Ureter (tissue), 1 donor: ENCODE results near the gene INHBE. TPM values are rescaled to one million over a fixed set of nuclear protein-coding genes. Genes with fewer than 3 reads are reported as not detected.

ENCODE experiments used
- DNase-seq: peaks from one replicate; pipeline ENCODE4 v3.0.0-alpha.2; 2020; ENCODE audit warnings: low spot score
- total RNA-seq: library from RNA; stranded (reverse); gene quantifications from one replicate; pipeline ENCODE4 v1.2.4, GENCODE V29; 2023
- donor health status: DM: yes; HTN: yes; CAD: no.

Gene INHBE
- total RNA-seq, 1 donor from 2014 or later = 0.23 TPM

DNA sequence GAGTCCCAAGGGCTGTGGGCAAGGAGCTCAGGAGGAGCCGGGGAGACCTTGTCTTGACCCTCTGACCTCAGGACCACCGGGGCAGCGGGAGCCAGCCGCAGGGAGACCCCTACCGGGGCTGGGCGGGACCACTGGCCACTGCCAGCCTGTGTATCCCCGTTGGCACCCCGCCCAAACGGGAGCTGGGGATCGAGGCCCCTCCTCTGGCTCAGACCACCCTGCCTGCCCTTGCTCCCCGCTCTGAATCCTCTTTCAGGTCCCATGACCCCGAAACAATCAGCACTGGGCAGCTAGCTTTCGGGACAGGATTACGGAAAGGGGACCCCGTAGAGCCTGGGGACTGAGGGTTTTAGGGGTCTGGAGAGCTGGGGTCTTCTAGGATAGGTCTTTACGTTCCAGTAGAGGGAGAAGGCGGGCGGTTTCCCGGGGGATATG, 5.8 kb downstream of the INHBE start:
- no peak for DNase-seq

DNA sequence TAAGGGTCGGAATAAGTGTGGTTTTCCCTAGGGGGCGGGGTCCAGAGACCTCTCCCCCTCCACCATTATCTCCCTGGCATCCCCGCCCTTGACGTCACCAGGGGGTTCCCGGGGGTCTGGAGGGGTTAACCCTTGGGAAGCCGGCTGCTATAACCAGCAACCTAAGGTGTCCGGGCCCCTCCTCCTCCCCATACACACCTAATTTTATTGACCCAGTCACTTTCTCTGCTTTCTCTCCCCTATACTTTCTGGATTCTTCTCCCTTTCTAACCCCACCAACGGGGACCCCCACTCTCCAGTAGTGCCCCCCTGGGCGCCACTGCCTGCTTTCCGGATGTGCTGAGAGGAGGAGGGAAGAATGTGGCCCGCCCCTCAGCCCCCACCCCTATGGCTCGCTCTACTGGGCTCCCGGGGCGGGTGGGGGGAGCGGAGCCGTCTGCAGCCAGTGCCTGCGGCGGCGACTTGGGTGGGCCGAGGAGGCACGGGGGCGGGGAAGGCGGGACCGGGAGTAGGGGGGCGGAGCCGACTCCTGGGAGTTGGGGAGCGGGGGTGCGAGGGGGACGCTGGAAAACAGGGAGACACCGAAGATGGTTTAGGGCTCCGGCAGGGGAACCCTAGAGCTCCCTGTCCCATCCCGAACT, 6.3 kb downstream of the INHBE start:
- DNase-seq = peak; percentile 73

DNA sequence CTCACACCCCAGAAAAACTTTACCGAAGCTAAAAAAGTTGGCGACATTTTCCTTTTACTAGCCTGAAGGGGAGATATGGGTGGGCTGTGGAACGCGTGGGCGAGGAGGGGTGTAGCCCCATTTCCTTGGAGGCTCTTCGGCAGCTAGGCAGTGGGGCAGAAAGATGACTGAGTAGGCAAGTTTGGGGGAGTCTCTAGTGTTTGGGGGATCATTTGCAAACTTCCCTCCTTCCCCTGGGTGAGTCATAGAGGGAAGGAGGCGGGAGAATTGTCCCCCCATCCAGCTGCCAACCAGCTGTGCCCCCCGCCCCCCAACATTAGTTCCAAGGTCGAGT, 6.8 kb downstream of the INHBE start:
- DNase-seq = no peak

DNA sequence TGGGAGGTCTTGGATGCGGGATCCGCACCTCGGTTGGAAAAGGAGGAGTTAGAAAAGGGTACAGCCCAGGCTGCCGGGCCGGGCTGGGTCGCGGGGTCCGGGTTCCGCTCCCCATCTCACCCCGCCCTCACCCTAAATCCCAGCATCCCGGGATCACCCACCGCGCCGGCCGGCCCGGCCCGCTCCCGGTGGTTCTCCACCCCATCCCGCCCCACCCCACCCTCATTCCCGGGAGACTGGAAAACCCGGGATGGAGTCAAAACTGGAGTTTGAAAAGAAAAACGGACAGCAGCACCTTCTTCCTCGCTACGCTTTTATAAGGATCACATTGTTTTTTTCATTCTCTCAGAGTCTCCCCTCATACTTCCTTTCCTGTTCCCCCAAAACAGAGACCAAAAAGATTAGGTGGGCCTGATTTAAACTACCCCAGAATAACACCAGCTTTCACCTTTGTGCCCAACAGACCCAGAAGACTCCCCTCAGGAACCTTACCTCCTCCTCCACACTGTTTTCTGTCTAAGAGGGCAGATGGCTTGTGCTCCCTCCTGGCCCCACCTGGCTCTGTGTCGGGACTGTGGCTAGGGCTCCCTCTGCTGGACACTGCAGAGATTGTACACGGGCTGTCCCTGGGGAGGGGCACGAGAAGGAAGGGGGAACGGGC, 7.3 kb downstream of the INHBE start:
- DNase-seq = peak; percentile 90

DNA sequence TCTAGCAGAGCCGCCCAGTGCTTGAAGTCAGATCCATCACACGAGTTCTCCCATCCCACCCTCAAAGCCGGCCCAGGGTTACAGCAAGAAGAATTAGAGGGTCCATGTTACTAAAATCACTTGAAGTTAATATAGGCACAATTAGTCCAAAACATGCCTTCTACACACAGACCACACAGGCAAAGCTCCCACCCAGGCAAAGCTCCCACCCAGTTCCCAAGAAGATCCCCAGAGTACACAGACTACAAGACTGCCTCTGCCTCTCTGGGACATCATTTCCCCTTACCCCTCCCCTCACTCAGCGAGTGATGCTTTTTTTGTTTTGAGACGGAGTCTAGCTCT, 7.8 kb downstream of the INHBE start:
- no peak for DNase-seq

DNA sequence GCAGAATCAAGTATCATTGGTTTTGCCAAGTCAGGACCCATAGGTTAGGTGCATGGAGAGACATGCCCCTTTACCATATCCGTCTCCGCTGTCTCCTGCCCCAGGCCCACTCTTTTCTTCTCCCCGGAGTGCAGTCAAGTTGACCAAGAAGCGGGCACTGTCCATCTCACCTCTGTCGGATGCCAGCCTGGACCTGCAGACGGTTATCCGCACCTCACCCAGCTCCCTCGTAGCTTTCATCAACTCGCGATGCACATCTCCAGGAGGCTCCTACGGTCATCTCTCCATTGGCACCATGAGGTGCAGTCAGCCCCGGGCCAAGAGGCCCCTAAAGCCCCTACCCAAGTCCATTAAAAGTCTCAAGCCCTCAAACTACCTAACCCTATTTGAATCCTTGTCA, 9.5 kb downstream of the INHBE start:
- DNase-seq = no peak

DNA sequence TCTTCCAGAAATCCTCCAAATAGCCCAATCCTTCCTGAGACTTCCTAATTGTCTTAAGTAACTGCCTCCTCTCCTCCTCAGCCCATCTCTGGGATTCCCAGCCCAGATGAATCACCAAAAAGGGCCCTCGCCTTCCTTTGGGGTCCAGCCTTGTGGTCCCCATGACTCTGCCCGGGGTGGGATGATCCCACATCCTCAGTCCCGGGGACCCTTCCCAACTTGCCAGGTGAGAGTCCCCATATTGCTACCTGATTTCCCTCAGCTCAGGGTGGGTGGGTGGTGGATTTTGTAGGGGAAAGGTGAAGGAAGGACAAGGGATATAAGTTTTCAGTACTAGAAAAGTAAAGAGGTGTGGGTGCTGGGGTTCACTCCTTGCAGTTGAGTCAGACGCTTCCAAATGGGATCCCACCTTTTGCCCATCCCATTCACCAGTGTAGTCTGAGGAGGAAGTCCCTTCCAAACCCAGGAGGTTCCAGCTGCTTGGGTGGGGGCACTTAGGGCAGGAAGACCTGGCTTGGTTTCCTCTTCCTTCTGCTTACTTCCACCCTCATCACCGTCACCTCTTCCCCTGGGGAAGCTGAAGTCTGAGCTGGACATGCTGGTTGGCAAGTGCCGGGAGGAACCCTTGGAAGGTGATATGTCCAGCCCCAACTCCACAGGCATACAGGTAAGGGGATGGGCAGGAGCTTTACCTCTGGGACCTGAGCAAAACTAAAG, 10.1 kb downstream of the INHBE start:
- DNase-seq = no peak

DNA sequence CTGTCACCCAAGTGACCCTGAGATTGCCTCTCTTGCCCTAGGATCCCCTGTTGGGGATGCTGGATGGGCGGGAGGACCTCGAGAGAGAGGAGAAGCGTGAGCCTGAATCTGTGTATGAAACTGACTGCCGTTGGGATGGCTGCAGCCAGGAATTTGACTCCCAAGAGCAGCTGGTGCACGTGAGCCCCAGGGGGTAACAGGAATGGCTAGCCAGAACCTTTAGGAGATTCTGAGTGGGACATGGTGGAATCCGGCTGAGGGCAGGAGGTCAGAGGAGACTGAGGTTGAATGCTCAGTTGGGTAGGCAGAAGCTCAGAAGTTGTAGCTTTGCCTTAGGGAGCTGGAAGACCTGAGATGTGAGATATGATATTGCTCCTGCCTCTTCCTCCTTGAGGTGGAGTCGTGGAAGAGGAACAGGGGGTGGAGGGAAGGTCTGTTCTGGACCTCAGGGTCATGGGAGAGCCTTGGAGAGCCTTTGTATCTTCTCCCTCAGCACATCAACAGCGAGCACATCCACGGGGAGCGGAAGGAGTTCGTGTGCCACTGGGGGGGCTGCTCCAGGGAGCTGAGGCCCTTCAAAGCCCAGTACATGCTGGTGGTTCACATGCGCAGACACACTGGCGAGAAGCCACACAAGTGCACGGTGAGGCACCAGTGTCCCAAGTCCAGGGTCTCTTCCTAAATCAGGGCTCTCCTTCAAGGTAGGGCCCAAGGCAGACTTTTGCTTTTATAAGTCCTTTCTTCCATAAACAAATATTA, 10.8 kb downstream of the INHBE start:
- DNase-seq = no peak

DNA sequence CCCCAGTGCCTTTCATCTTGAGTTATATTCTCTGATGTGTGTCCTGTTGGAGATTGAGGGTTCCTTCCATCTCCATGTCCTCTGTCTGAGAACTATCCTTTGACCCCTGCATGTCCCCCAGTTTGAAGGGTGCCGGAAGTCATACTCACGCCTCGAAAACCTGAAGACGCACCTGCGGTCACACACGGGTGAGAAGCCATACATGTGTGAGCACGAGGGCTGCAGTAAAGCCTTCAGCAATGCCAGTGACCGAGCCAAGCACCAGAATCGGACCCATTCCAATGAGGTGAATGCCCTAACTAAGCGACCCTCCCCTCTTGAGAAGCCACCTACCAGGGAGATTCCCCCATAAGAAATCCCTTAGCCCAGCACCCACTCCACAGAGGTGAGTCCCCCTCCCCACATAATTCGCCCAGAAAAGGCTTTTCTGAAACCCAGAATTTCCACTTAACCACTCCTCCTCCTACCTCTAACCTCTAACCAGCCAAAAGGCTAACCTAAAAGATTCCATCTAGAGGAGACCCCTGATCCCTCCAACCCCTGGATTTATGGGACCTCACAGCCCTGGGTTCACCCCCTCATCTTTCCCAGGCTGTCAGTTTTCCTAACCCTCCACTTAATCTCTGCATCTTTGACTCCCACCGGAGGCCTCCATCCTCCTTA, 12.2 kb downstream of the INHBE start:
- DNase-seq = no peak

DNA sequence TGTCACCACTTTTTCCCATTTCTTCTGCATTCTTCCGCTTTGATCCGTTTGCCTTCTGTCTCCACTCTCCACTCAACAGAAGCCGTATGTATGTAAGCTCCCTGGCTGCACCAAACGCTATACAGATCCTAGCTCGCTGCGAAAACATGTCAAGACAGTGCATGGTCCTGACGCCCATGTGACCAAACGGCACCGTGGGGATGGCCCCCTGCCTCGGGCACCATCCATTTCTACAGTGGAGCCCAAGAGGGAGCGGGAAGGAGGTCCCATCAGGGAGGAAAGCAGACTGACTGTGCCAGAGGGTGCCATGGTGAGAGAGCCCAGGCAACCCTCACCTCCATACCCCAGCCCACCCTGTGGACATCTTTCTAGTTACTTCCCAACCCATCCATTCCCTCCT, 12.8 kb downstream of the INHBE start:
- no peak for DNase-seq

DNA sequence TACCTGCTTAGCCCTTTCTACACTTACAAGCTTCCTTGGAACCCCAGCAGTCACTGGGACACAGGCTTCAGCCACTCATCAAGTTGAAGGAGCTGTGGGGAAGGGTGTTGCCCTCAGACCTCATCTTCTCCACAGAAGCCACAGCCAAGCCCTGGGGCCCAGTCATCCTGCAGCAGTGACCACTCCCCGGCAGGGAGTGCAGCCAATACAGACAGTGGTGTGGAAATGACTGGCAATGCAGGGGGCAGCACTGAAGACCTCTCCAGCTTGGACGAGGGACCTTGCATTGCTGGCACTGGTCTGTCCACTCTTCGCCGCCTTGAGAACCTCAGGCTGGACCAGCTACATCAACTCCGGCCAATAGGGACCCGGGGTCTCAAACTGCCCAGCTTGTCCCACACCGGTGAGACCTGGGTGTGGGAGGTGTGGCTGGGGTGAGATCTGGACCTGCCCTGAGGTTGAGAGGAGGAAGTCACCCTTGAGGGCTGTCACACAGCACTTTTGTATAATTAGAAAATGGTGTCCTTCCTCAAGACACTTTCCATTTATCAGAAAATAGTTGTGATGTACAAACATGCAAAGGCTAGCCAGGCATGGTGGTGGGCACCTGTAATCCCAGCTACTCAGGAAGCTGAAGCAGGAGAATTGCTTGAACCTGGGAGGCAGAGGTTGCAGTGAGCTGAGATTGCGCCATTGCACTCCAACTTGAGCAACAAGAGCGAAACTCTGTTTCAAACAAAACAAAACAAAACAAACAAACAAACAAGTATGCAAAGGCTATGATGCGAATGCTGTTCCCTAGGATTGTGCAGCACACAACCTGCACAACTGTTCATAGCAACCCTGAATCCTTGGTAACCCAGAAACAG, 14.4 kb downstream of the INHBE start:
- no peak for DNase-seq

DNA sequence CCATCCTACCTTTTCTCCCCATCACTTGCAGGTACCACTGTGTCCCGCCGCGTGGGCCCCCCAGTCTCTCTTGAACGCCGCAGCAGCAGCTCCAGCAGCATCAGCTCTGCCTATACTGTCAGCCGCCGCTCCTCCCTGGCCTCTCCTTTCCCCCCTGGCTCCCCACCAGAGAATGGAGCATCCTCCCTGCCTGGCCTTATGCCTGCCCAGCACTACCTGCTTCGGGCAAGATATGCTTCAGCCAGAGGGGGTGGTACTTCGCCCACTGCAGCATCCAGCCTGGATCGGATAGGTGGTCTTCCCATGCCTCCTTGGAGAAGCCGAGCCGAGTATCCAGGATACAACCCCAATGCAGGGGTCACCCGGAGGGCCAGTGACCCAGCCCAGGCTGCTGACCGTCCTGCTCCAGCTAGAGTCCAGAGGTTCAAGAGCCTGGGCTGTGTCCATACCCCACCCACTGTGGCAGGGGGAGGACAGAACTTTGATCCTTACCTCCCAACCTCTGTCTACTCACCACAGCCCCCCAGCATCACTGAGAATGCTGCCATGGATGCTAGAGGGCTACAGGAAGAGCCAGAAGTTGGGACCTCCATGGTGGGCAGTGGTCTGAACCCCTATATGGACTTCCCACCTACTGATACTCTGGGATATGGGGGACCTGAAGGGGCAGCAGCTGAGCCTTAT, 15.3 kb downstream of the INHBE start:
- no peak for DNase-seq

DNA sequence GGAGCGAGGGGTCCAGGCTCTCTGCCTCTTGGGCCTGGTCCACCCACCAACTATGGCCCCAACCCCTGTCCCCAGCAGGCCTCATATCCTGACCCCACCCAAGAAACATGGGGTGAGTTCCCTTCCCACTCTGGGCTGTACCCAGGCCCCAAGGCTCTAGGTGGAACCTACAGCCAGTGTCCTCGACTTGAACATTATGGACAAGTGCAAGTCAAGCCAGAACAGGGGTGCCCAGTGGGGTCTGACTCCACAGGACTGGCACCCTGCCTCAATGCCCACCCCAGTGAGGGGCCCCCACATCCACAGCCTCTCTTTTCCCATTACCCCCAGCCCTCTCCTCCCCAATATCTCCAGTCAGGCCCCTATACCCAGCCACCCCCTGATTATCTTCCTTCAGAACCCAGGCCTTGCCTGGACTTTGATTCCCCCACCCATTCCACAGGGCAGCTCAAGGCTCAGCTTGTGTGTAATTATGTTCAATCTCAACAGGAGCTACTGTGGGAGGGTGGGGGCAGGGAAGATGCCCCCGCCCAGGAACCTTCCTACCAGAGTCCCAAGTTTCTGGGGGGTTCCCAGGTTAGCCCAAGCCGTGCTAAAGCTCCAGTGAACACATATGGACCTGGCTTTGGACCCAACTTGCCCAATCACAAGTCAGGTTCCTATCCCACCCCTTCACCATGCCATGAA, 16.0 kb downstream of the INHBE start:
- no peak for DNase-seq

DNA sequence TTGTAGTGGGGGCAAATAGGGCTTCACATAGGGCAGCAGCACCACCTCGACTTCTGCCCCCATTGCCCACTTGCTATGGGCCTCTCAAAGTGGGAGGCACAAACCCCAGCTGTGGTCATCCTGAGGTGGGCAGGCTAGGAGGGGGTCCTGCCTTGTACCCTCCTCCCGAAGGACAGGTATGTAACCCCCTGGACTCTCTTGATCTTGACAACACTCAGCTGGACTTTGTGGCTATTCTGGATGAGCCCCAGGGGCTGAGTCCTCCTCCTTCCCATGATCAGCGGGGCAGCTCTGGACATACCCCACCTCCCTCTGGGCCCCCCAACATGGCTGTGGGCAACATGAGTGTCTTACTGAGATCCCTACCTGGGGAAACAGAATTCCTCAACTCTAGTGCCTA, 16.6 kb downstream of the INHBE start:
- DNase-seq = no peak

DNA sequence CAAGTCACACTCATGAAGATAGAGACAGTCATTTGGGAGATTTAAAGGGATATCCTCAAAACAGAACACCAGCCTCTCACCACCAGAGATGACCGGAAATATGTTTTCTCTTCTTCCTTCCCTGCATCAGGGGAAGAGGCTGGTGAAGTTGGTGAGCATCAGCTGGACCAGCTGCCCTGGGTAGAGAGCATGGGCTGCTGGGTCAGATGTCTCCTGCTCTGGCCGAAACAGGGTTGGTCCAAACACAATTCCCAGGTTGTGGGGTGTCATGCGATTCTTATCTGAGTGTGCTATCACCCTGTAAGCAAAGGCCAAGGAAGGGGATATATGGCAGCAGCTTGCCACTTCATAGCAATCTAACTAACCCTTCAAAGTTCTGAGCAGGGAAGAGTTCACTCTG, 17.3 kb downstream of the INHBE start:
- no peak for DNase-seq

DNA sequence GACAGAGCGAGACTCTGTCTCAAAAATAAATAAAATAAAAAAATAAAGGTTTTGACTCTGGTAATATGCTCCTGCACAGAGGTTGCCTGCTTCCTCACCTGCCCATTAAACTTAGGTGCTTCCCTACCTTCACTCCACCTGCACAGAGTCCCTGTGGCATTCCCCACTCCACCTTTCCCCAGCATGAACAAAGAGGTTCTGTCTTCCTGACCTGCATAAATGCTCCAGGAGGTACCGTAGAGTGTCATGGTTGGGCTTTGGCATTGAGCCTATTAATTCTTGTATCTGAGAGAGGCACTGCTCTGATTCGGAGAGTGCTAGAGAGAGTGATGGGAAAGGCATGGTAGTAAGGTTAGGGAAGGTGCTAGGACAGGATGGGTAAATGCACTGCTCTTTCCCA, 18.3 kb downstream of the INHBE start:
- no peak for DNase-seq

DNA sequence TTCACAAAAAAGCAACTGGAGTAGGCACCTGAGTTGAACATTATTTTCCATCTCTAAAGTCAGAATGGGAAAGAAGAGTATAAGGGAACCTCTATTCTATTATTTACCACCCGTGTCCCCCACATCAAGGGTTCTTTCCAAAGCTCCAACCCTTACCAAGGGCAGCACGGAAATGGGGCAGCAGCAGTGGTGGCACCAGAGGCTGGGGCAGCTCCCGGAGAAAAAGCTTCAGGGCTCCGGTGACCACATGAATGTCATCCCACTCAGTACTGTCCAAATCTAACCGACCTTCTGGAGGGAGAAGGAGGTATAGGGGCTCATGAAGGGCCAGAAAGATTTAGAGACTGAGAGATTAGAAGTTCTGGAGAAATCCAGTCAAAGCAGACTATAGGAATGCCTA, 18.8 kb downstream of the INHBE start:
- no peak for DNase-seq

DNA sequence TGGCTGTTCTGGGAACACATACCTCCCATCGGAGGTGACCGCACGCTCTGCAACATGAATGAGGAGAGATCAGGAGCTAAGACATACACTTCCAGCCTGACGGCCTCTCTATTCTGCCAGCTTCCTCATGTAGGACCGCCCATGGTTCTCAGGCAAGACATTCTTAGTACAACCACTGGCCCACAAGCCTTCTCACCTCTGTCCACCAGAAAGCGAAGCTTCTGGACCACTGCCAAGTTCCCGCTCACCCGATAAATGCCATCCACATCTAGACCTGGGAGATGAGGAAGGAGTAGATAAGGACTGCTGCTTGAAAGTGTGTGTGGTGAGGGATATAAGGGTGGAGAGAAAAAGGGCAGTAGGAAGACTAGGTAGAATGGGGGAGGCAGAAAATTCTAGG, 19.3 kb downstream of the INHBE start:
- no peak for DNase-seq

DNA sequence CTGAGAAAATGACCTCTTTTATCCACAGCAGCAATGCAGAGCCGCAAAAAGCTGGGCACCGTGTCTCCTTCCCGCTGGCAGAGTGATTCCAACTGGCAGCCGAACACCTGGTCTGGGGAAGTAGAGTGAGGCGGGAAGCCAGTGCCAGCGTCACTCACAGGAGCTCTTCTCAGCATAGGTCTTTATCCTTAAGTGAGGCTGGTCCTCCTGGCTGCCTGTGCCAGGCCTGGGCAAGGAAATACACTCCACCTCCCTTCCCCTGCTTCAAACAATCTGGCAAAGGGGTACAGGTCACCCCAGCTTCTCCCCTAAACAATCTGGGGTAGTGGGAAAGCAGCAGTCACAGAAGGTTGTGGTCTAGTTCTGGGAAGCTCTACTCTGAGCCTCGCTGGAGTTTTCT, 19.8 kb downstream of the INHBE start:
- DNase-seq = no peak
